Cortex of kidney (tissue), 1 donor: ENCODE results near the gene ADRA2A.

Experiments used
- DNase-seq: peaks from one replicate; lab custom pipeline; 2025; lab: John Stamatoyannopoulos, UW

Gene ADRA2A

GRCh38 chr10:111076682-111077478 is at the start of gene ADRA2A:
TSS of gene ADRA2A (plus strand) at chr10:111077029. CDS start at chr10:111077997, 968 bp downstream.
- DNase-seq = no peak

- no peak for DNase-seq
Measured at GRCh38 chr10:111030042-111030750, 46.6 kb upstream of the ADRA2A start.

GRCh38 chr10:111034598-111035310 is 42.1 kb upstream of the ADRA2A start:
- no peak for DNase-seq

GRCh38 chr10:111035542-111035941 is 41.3 kb upstream of the ADRA2A start:
- no peak for DNase-seq

- DNase-seq = no peak
Measured at GRCh38 chr10:111037858-111038257, 39.0 kb upstream of the ADRA2A start.

- DNase-seq = no peak
Measured at GRCh38 chr10:111039522-111039921, 37.3 kb upstream of the ADRA2A start.

GRCh38 chr10:111057006-111057405 is 19.8 kb upstream of the ADRA2A start:
- no peak for DNase-seq

- no peak for DNase-seq
Measured at GRCh38 chr10:111063471-111063870, 13.4 kb upstream of the ADRA2A start.

GRCh38 chr10:111072232-111072631 is 4.6 kb upstream of the ADRA2A start:
- no peak for DNase-seq

GRCh38 chr10:111075577-111076185 is 1.1 kb upstream of the ADRA2A start:
- no peak for DNase-seq

- no peak for DNase-seq
Measured at GRCh38 chr10:111076191-111076681, 593 bp upstream of the ADRA2A start.

GRCh38 chr10:111077479-111077784 is 603 bp downstream of the ADRA2A start:
- no peak for DNase-seq

- DNase-seq = no peak
Measured at GRCh38 chr10:111077785-111078504, 1.1 kb downstream of the ADRA2A start.

- DNase-seq = no peak
Measured at GRCh38 chr10:111078505-111079185, 1.8 kb downstream of the ADRA2A start.

GRCh38 chr10:111079241-111079760 is 2.5 kb downstream of the ADRA2A start:
- no peak for DNase-seq

GRCh38 chr10:111079781-111080180 is 3.0 kb downstream of the ADRA2A start:
- DNase-seq = no peak

- DNase-seq = no peak
Measured at GRCh38 chr10:111080224-111080623, 3.4 kb downstream of the ADRA2A start.

GRCh38 chr10:111081595-111081994 is 4.8 kb downstream of the ADRA2A start:
- no peak for DNase-seq

- DNase-seq = no peak
Measured at GRCh38 chr10:111082102-111082975, 5.5 kb downstream of the ADRA2A start.
